ENCODE measurements around the gene CFAP54. TPM values are rescaled to one million over a fixed set of nuclear protein-coding genes. Genes with fewer than 3 reads are reported as not detected.

Gene CFAP54
- polyA plus RNA-seq, 1 donor from 2014 or later: 1.1 TPM

- H3K79me2 ChIP-seq (replicated peaks; ENCODE audit: insufficient read depth, low read length): no peaks in the 10 kb centered on the region
- no peak overlapping the region for H2AFZ ChIP-seq (ENCODE audit: low read depth, low read length)
- H3K9ac ChIP-seq (ENCODE audit: low read length): no peak overlapping the region
- H3K9me2 ChIP-seq (ENCODE audit: insufficient read depth, low read length): no peaks in the 10 kb centered on the region
- no peaks in the 10 kb centered on the region for H3F3A ChIP-seq (ENCODE audit: insufficient read depth, low read length, poor library complexity, severe bottlenecking)
- H3K4me3 ChIP-seq (ENCODE audit: low read length): no peak overlapping the region
- H3K27ac ChIP-seq (ENCODE audit: low read length): no peak overlapping the region
- H3K36me3 ChIP-seq (ENCODE audit: insufficient read depth, low read length): no peaks in the 10 kb centered on the region
- H3K4me2 ChIP-seq (ENCODE audit: low read length): no peak overlapping the region
- no peaks in the 10 kb centered on the region for H3K9me3 ChIP-seq (ENCODE audit: low read length)
- H4K20me1 ChIP-seq (ENCODE audit: insufficient read depth): no peaks in the 10 kb centered on the region
- TF ChIP-seq MXI1 (conservative IDR thresholded peaks at IDR 0.05; ENCODE audit: poor library complexity, severe bottlenecking) (no peak), POLR2AphosphoS5 (IDR thresholded peaks at IDR 0.05) (no peak), RAD21 (conservative IDR thresholded peaks at IDR 0.05) (no peak), EZH2 (IDR thresholded peaks at IDR 0.05; ENCODE audit: borderline replicate concordance, insufficient read depth, low read length, poor library complexity, severe bottlenecking) (no peak), EP300 (conservative IDR thresholded peaks at IDR 0.05; ENCODE audit: poor library complexity, severe bottlenecking) (no peak), TAF1 (IDR thresholded peaks at IDR 0.05; ENCODE audit: low read depth) (no peak), SMC3 (conservative IDR thresholded peaks at IDR 0.05; ENCODE audit: poor library complexity) (no peak)
- TF ChIP-seq, protein P1, sequence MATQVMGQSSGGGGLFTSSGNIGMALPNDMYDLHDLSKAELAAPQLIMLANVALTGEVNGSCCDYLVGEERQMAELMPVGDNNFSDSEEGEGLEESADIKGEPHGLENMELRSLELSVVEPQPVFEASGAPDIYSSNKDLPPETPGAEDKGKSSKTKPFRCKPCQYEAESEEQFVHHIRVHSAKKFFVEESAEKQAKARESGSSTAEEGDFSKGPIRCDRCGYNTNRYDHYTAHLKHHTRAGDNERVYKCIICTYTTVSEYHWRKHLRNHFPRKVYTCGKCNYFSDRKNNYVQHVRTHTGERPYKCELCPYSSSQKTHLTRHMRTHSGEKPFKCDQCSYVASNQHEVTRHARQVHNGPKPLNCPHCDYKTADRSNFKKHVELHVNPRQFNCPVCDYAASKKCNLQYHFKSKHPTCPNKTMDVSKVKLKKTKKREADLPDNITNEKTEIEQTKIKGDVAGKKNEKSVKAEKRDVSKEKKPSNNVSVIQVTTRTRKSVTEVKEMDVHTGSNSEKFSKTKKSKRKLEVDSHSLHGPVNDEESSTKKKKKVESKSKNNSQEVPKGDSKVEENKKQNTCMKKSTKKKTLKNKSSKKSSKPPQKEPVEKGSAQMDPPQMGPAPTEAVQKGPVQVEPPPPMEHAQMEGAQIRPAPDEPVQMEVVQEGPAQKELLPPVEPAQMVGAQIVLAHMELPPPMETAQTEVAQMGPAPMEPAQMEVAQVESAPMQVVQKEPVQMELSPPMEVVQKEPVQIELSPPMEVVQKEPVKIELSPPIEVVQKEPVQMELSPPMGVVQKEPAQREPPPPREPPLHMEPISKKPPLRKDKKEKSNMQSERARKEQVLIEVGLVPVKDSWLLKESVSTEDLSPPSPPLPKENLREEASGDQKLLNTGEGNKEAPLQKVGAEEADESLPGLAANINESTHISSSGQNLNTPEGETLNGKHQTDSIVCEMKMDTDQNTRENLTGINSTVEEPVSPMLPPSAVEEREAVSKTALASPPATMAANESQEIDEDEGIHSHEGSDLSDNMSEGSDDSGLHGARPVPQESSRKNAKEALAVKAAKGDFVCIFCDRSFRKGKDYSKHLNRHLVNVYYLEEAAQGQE (IDR thresholded peaks at IDR 0.05; ENCODE audit: borderline replicate concordance): no peak
- TF ChIP-seq, protein P2, sequence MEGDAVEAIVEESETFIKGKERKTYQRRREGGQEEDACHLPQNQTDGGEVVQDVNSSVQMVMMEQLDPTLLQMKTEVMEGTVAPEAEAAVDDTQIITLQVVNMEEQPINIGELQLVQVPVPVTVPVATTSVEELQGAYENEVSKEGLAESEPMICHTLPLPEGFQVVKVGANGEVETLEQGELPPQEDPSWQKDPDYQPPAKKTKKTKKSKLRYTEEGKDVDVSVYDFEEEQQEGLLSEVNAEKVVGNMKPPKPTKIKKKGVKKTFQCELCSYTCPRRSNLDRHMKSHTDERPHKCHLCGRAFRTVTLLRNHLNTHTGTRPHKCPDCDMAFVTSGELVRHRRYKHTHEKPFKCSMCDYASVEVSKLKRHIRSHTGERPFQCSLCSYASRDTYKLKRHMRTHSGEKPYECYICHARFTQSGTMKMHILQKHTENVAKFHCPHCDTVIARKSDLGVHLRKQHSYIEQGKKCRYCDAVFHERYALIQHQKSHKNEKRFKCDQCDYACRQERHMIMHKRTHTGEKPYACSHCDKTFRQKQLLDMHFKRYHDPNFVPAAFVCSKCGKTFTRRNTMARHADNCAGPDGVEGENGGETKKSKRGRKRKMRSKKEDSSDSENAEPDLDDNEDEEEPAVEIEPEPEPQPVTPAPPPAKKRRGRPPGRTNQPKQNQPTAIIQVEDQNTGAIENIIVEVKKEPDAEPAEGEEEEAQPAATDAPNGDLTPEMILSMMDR (IDR thresholded peaks at IDR 0.05; ENCODE audit: poor library complexity, severe bottlenecking): no peak
- H3K27me3 ChIP-seq (ENCODE audit: insufficient read depth, low read depth, low read length): no peaks in the 10 kb centered on the region
These were observed 262.2 kb downstream of the CFAP54 start for GRCh38 chr12:96751626-96752025.

DNA sequence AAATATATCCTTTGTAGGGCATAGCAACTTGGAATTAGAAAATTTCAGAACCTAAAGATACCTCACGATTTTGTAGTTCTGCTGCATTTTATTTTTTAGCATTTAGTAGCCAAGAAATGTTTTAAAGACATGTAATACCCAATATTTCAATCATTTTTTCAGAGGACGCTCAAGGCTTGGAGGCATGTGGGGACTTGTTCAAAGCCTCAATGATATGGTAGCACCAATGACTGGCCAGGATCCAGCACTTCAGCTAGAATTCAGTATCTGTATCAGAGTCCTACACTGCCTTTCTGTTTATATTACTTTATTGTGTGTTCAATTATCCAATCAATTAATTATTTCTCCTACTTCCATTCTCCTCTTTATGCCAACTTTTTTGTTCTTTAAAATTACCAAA is 262.8 kb downstream of the CFAP54 start:
- no peak for TF ChIP-seq RAD21 (conservative IDR thresholded peaks at IDR 0.05)
- no peak for TF ChIP-seq MXI1 (conservative IDR thresholded peaks at IDR 0.05; ENCODE audit: poor library complexity, severe bottlenecking)
- no peak for TF ChIP-seq EP300 (conservative IDR thresholded peaks at IDR 0.05; ENCODE audit: poor library complexity, severe bottlenecking)
- TF ChIP-seq EZH2 (IDR thresholded peaks at IDR 0.05; ENCODE audit: borderline replicate concordance, insufficient read depth, low read length, poor library complexity, severe bottlenecking): no peak
- TF ChIP-seq POLR2AphosphoS5 (IDR thresholded peaks at IDR 0.05): no peak
- TF ChIP-seq, protein P1 (IDR thresholded peaks at IDR 0.05; ENCODE audit: borderline replicate concordance): no peak
- Histone ChIP-seq H3K9me3 (ENCODE audit: low read length) (no peaks in the 10 kb centered on the region), H2AFZ (ENCODE audit: low read depth, low read length) (no peak overlapping the region), H3K9me2 (ENCODE audit: insufficient read depth, low read length) (no peaks in the 10 kb centered on the region), H3K4me2 (ENCODE audit: low read length) (no peak overlapping the region), H3K79me2 (replicated peaks; ENCODE audit: insufficient read depth, low read length) (no peaks in the 10 kb centered on the region), H3K27me3 (ENCODE audit: insufficient read depth, low read depth, low read length) (no peaks in the 10 kb centered on the region), H3K4me3 (ENCODE audit: low read length) (no peak overlapping the region), H4K20me1 (ENCODE audit: insufficient read depth) (no peaks in the 10 kb centered on the region), H3F3A (ENCODE audit: insufficient read depth, low read length, poor library complexity, severe bottlenecking) (no peaks in the 10 kb centered on the region), H3K9ac (ENCODE audit: low read length) (no peak overlapping the region), H3K36me3 (ENCODE audit: insufficient read depth, low read length) (no peaks in the 10 kb centered on the region), H3K27ac (ENCODE audit: low read length) (no peak overlapping the region)

All from neural cell (in vitro differentiated cells).